RPMI8226 (cell line): ENCODE results near the gene IL1RL1.

ENCODE experiments used
- DNase-seq: peaks from one replicate; pipeline ENCODE4 v3.0.0-alpha.2; 2015

Gene IL1RL1

GRCh38 chr2:102337481-102338386, 26.4 kb downstream of the IL1RL1 start:
- DNase-seq, result no peak

- no peak for DNase-seq
Measured at GRCh38 chr2:102340778-102341177, 29.4 kb downstream of the IL1RL1 start.

- no peak for DNase-seq
Measured at GRCh38 chr2:102342888-102343287, 31.5 kb downstream of the IL1RL1 start.

GRCh38 chr2:102344397-102344796, 33.0 kb downstream of the IL1RL1 start:
- no peak for DNase-seq

GRCh38 chr2:102345329-102345920, 34.1 kb downstream of the IL1RL1 start:
- DNase-seq, result no peak

- DNase-seq, result no peak
Measured at GRCh38 chr2:102346381-102347130, 35.2 kb downstream of the IL1RL1 start.

GRCh38 chr2:102350137-102350793, 38.9 kb downstream of the IL1RL1 start:
- no peak for DNase-seq

GRCh38 chr2:102355526-102356380, 44.4 kb downstream of the IL1RL1 start, which contains the start of gene IL18R1:
Gene IL18R1, plus strand, starts transcription at chr2:102355796. Its CDS starts 6,865 bp downstream, at chr2:102362661.
- DNase-seq, result peak; percentile 58

GRCh38 chr2:102356381-102356712, 45.0 kb downstream of the IL1RL1 start:
- no peak for DNase-seq

GRCh38 chr2:102356741-102357140, 45.4 kb downstream of the IL1RL1 start:
- no peak for DNase-seq

- DNase-seq, result no peak
Measured at GRCh38 chr2:102357937-102358336, 46.6 kb downstream of the IL1RL1 start.

GRCh38 chr2:102358496-102358895, 47.1 kb downstream of the IL1RL1 start:
- DNase-seq, result no peak

- no peak for DNase-seq
Measured at GRCh38 chr2:102359527-102359926, 48.2 kb downstream of the IL1RL1 start.

- no peak for DNase-seq
Measured at GRCh38 chr2:102361632-102362241, 50.4 kb downstream of the IL1RL1 start.

GRCh38 chr2:102365763-102366162, 54.4 kb downstream of the IL1RL1 start:
- no peak for DNase-seq

GRCh38 chr2:102366406-102367112, 55.2 kb downstream of the IL1RL1 start:
- DNase-seq, result no peak

- DNase-seq, result no peak
Measured at GRCh38 chr2:102367331-102367971, 56.1 kb downstream of the IL1RL1 start.

- DNase-seq, result no peak
Measured at GRCh38 chr2:102368461-102369109, 57.2 kb downstream of the IL1RL1 start.

GRCh38 chr2:102369866-102370265, 58.5 kb downstream of the IL1RL1 start:
- no peak for DNase-seq

- no peak for DNase-seq
Measured at GRCh38 chr2:102376052-102376591, 64.8 kb downstream of the IL1RL1 start.
